ENCODE results near the gene NISCH. TPM values are rescaled to one million over a fixed set of nuclear protein-coding genes. Genes with fewer than 3 reads are reported as not detected.

NISCH gene
- total RNA-seq, 1 donor from 2014 or later = 71.6 TPM

DNA sequence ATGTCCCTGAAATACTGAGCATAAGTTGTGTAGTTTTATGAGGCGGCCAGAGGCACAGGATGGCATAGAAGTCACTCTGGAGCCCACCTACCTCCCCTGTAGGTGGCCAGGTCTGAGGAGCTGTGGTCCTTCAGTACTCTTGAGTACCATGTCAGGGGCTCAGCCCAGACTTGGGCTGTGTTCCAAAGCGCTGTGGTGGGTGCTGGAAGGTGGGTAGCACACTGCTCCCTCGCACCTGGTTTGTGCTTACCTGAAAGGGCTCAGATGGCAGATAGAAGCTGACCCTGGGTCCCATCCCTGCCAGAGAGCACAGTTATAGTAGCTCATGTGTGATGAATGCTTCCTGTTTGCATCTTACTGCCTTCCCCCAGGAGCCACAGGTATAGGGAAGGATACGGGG is 15.5 kb downstream of the NISCH start:
- no peak for DNase-seq (ENCODE audit: low spot score)

DNA sequence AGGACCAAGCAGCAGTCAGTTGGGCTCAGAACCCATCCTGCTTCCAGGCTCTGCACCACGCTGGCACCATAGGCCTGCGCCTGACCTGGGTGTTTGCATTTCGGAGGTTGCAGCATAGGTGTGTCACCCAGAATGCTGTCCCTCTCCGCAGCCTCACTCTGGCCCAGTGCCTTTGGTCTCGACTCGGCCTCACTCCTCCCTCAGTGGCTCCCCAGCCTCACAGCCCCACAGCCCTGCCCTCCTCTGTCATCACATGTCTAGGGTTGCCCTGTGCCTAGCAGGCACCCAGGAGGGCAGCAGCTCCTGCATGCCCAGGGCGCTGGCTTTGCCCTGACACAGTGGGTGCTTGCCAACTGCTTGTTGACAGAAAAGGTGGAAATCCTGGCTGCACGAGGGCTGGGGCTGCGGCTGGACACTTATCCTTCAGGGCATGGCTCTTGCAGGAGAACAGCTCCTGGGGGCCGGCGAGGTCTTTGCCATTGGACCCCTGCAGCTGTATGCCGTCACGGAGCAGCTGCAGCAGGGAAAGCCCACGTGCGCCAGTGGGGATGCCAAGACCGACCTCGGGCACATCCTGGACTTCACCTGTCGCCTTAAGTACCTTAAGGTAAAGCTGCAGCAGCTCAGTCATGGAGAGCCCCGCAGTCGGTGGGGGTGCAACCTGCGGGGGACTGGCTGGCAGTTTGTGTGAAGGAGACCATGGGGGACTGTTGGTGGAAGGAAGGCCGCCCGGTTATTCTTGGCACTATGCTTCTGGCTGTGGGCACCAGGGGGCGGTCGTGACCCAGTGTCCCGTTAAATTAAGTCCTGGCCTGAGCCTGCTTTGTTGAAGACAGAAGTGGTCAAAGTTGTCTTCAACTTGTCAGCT is 16.2 kb downstream of the NISCH start:
- DNase-seq (ENCODE audit: low spot score) = no peak

DNA sequence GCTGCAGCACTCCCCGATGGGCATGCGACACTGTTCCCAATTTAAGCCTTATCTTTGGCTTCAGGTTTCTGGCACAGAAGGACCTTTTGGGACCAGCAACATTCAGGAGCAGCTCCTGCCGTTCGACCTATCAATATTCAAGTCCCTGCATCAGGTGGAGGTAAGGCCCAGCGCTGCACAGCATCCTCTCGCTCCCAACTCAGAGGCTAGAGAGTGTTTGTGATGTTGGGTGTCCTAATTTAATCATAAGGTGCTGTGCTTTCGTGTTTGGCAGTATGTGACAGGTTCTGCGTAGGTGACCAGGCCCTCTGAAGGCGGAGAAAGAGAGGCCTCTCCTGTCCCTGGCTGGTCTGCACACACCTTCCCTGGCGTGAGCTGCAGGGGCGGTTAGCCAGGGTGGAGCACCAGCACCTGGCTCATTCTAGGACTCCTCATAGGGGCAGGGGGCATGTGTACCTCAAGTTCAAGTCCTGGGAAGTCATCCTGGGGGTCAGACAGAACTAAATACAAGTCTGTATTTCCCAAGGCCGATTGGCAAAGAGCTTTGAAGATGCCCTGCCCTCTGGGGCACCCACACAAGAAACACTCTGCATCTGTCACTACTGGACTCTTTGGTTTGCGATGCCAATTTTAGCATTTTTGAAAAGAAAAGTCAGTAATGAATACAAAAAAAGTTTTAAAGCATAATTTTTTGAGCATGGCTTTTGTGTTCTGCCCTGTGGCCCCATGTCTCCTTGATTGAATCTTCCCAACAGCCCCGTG is 17.0 kb downstream of the NISCH start:
- DNase-seq (ENCODE audit: low spot score) = no peak

DNA sequence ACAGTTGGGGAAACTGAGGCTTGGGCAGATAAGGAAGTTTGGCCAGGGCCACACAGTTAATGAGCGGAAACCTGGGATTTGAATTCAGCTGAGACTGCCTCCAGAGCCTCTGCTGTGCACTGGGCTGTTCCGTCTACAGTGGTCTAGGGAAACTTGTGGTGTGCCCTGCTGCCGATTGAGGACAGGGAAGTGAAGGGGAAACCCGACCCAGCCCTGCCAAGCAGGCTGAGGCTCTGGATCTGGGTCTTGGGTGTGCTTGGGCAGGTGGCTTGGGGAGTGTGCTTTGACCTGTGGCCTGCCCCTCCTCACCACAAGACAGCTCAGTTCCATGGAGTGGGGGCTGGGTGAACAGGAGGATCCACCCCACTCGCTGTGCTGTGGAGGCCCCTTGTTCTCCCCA is 17.6 kb downstream of the NISCH start:
- DNase-seq (ENCODE audit: low spot score) = no peak

DNA sequence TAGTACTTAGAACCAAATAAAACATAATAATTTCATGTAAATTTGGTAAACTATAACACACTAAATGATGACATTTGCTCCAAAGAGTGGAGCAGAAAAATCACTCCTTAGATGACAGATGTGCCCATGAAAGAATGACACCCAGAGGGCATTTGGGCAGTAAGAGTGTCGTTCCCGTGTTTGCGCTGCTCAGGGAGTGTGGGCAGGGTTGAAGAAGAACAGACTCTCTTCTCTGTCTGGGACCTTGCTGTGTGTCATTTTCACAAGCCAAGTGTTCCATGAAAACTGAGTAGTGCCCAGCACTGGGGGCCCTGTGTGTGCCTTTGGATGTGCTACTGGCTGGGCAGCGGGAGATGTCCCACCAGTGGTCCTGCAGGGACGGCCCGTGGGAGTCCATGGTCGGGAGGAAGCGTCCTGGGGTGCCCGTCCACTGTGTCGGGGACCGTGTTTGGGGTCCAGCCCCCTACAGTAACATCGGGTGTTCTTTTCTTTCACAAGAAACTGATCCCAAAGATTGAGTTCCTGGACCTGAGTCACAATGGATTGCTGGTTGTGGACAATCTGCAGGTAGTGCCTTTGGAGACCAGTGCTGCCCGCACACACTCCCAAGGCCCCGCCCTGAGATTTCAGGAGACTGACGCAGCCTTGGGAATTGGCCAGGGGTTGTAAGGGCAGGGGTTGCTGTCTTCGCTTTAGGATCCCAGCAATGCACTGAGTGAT is 21.8 kb downstream of the NISCH start:
- no peak for DNase-seq (ENCODE audit: low spot score)

DNA sequence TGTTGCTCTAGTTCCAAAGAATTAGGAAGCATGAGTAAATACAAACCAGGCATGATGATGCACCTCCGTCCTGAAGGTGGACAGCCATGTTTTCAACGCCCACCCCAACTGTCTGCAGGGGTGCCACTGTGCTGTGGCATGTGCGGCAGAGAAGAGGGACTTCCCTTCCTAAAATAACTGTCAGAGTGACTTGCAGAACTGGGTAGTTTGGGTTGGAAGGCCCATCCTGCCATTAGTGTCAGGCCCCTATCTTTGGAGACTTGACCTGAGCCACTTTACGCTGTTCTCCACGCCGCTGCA is 22.3 kb downstream of the NISCH start:
- no peak for DNase-seq (ENCODE audit: low spot score)

DNA sequence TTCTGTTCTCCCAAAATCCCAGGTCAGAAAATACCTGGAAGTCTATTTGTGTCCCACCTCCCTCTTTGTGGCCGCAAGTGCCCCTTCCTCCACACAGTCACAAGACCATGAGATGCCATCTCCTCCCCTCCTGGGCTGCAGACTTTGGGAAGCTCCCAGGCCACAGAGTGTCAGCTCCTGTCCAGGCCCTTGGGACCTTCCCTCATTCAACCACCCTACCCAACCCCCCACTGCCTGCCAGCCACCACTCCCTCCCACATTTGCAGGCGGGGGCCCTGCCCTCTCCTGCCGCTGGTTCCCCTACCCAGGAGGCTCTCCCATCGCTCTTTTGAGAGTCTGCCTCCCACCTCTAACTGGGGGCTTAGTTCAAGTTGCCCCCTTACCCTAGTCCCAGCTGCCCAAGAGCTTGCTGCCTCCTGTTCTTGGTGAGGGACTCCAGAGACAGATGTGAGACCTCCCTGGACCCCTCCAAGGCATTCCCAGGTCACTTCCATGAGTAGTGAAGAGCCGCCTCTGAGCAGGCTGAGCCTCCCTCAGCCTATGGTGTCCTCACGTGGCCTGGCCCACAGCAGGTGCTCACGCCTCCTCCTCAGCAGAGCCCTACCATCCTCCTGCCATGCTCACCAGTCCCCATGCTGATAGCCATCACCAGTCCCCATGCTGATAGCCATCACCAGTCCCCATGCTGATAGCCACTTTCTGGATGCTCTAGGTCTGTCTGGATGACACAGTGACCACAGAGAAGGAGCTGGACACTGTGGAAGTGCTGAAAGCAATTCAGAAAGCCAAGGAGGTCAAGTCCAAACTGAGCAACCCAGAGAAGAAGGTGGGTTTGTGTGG is 23.9 kb downstream of the NISCH start:
- no peak for DNase-seq (ENCODE audit: low spot score)

DNA sequence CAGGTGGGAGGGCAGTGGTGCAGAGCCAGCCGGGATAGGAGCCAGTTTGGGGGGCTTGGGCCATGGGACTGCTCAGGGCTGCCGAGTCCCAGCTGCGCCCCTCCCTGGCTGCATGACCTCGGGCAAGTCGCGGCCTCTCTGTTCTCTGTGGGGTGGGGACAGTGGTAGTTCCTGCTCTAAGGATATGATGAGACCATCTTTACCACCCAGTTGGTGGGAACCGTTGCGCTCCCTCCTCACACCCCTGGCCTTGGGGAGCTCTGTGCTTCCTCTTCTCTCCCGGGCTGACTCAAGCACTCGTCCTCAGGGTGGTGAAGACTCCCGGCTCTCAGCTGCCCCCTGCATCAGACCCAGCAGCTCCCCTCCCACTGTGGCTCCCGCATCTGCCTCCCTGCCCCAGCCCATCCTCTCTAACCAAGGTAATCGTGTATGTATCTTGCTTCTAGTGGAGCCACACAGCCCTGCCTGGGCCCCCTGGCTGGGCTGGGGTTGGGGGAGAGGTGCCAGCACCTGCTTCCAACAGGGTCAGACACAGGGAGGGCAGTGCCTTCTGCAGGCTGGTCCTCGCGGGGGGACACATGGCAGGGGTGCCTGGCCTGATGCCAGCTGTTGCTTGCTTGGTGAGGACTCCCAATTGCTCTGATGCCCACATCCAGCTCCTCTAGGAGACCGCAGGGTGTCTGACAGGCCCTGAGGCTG is 24.6 kb downstream of the NISCH start:
- no peak for DNase-seq (ENCODE audit: low spot score)

DNA sequence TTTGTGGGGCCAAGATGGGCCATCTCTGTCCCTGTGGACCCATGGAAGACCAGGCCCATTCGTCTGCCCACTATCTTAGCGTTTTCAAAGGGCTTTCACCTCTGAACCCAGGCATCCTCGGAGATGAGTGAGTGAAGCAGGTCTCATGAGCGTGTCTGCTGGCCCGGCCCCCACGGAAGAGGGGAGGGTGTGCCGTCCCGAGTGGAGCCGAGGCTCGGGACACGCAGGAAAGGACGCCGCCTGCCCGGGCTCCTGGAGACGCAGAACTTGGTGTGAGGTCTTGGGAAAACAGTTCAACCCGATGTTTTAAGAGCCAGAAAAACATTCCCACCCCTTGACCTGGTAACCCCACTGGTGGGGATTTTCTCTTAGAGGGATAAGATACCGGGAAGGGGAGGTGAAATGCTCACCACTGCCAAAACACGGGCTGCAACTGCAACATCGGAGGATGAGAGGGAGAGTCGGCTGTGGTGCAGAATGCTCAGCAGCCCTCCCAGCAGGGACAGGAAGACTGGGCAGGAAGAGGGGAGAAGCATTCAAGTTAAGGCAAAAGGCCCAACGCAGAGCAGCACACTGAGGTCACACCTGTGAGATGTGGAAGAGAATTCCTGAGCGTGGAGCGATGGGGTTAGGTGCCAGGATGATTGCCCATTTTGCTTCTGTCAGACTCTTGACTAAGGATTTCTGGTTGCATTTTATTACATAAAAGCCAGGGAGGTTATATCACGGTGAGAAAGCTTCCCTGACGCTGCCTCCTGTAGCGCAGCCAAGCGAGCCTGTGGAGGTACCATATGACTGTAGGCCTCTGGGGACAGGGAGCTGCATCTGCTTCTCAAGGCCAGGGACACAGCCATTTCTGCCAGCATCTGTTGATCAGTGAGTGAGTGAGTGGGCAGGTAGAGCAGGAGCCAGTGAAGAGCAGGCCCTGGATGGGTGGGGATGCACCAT is 25.6 kb downstream of the NISCH start:
- DNase-seq (ENCODE audit: low spot score) = no peak

DNA sequence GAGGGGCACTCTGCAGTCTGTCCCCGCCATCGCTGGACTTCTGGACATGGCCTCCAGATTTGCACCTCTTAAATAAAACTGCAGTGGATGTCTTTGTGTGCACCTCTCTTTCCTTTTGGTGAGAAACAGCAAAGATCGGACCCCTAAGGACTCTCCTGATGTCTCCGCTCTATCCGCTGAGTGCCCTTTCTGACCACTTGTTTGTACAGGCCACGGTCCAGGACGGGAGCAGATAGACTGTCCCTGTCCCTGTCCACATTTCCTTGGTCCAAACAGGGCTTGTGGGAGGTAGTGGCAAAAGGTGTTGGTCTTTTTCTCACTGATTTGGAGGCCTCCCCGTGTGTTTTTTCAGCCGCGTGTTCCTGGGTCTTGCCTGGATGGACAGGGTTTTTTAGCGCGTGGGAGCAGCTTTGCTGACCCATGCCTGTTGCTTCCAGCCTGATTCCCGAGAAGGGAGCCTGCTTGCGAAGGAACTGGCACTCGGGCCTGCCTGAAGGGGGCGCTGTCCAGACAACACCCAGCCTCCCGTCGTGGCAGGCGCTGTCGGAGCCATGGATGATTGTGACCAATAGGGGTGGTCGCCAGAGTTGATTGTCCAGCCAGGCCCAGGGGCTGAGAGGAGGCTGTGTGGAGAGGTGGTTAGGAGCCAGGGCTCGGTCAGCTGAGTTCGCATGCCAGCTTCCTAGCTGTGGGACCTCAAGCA is 26.6 kb downstream of the NISCH start:
- DNase-seq (ENCODE audit: low spot score) = no peak

DNA sequence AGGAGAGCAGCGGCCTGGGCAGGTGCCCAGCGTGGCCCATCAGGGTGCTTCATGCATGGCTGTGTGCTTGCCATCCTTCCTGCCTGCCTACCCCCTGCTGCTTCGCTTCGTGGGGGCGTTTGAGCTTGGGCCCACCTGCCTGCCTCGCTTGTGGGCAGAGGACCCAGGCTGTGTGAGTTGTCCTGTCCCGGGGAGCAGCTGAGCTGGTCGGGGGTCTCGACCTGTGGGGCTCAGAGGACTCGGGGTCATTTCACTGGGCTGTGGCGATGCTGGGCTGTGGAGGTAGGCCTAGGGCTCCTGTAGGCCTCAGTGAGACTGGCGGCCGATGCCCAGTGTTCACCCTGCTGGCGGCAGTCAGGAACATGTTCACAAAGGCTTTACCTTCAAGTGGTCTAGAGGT is 27.7 kb downstream of the NISCH start:
- DNase-seq (ENCODE audit: low spot score) = no peak

DNA sequence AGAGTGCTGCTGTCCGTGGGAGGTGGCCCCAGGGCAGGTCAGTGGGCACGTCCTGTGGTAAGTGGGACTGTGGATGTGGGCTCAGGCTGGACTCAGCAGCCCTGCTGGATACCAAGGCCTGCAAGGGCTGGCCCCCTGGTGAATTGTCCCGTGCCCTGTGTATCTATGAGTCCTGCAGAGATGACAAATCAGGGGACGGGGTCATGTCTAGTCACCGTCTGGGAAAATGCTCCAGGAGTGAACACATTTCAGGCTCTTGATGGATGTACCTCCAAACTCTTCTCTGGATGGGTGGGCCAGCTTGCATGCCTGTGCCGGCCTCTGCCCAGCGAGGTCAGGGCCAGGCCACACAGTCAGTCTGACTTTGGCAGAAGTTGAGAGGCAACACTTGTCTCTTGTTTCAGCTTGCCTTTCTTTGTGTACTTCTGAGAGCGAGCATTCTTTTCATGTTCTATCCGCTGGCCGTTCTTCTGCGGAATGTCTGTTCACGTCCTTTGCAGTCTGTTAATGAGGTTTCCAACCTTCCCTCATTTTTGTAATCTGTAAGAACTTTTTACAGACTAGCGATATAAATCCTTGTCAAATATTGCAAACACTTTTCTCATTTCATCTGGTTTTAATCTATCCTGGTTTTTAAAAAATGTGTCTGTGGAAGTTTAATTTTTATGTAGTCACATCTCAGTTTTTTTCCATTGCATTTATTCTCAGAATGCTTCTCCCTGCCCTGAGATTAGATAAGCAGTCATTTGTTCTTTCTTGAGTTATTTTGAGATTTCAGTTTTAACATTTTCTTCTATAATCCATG is 28.4 kb downstream of the NISCH start:
- no peak for DNase-seq (ENCODE audit: low spot score)

DNA sequence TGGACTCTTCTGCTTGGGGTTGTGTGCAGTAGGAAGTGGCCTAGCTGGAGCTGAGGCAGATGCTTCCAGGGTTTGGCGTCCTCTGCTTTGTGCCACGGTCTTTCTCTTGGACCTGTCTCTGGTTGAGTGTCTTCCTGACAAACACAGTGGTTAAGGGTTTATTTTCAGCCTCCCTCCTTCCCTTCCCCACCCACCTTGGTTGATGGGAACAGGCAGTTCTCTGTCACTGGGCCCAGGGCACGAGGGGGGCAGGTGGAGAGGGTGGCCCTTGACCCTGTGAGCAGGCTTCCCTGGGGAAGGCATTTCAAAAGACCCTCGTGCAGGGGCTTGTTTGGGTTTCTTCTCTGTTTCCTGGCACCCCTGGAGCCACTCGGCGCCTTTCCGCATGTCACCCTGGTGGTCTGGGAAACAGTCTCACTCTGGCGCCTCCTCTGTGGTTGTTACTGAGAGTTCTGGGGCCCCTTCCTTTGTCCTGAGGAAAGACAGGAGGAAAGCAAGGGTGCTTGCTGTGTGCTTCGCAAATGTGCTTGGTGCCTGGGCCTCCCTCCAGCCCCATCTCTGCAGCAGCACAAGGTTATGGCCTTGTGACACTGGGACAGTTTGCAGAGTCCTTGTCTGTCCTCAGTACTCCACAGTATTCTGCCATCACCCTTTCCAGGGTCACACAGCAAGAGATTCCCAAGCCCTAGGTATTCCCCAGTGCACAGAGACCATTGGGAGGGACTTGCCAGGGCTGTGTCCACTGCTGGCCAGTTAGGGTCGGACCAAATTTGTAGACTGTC is 29.5 kb downstream of the NISCH start:
- DNase-seq (ENCODE audit: low spot score) = no peak

DNA sequence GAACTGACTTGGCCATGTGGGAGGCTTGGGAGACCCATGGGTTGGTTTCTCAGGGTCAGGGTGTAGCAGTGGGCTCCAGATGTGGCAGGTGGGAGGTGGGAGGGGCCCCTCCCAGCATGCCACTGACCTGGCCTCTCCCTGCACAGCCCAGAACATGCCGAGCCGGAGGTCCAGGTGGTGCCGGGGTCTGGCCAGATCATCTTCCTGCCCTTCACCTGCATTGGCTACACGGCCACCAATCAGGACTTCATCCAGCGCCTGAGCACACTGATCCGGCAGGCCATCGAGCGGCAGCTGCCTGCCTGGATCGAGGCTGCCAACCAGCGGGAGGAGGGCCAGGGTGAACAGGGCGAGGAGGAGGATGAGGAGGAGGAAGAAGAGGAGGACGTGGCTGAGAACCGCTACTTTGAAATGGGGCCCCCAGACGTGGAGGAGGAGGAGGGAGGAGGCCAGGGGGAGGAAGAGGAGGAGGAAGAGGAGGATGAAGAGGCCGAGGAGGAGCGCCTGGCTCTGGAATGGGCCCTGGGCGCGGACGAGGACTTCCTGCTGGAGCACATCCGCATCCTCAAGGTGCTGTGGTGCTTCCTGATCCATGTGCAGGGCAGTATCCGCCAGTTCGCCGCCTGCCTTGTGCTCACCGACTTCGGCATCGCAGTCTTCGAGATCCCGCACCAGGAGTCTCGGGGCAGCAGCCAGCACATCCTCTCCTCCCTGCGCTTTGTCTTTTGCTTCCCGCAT is 31.8 kb downstream of the NISCH start:
- no peak for DNase-seq (ENCODE audit: low spot score)

DNA sequence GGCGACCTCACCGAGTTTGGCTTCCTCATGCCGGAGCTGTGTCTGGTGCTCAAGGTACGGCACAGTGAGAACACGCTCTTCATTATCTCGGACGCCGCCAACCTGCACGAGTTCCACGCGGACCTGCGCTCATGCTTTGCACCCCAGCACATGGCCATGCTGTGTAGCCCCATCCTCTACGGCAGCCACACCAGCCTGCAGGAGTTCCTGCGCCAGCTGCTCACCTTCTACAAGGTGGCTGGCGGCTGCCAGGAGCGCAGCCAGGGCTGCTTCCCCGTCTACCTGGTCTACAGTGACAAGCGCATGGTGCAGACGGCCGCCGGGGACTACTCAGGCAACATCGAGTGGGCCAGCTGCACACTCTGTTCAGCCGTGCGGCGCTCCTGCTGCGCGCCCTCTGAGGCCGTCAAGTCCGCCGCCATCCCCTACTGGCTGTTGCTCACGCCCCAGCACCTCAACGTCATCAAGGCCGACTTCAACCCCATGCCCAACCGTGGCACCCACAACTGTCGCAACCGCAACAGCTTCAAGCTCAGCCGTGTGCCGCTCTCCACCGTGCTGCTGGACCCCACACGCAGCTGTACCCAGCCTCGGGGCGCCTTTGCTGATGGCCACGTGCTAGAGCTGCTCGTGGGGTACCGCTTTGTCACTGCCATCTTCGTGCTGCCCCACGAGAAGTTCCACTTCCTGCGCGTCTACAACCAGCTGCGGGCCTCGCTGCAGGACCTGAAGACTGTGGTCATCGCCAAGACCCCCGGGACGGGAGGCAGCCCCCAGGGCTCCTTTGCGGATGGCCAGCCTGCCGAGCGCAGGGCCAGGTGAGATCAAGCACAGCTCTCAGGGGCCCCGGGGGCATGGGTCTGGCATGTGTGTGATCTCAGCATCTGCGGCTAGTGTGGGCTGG is 32.6 kb downstream of the NISCH start:
- DNase-seq (ENCODE audit: low spot score) = no peak

All from mesenteric fat pad (tissue), 1 donor.